ENCODE data around the gene PRR29.
"Not testable (repeated sequence)": the region's sequence is repeated elsewhere in the genome, so short reads cannot be mapped to it uniquely, and the experiment has no call there.

The PRR29 gene

DNA sequence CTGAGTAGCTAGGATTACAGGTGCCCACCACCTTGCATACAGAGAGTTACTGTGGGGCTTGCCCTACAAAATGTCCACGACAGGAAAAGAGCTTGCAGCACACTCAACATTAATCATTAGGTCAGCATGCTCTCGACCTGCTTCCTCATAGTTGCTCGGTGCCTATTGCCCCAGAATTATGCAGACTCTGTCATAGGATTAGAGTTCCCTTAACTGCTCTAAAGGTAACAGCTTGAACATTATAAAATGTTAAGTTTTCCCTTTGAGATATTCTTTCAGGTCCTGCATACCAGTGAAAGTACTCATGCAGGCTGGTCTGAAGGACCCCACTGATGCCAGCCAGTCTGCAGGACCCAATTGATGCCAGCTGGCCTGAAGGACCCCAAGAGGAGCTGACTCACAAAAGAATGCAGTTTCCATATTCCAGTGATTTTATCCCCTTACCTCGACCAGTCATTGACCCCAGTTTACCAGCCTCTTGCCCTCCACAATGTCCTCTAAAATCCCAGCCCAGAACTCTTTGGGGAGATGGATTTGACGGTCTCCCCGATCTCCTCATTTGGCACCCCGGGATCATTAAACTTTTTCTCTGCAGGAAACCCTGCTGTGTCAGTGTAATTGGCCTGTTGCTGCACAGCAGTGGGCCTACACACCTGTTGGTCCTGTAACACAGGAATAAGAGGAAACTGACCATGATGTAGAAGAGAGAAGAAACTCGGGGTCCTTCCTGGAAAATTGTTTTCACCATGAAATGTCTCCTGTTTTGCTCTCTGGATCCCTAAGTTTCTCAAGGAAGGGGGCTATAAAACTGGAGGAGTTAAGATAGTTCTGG, 11.6 kb downstream of the PRR29 start:
- H3K27ac ChIP-seq: no peak overlapping the region
- DNase-seq (ENCODE audit: low read depth, low spot score): no peak
- TF ChIP-seq FOXP2 (optimal IDR thresholded peaks at IDR 0.05; ENCODE audit: control extremely low read depth, extremely low read length, insufficient read depth) (no peak), EZH2 (IDR thresholded peaks at IDR 0.05) (no peak), POLR2AphosphoS5 (IDR thresholded peaks at IDR 0.05; ENCODE audit: borderline replicate concordance, low read depth, low read length) (no peak)
- no peaks in the 10 kb centered on the region for H3K9me3 ChIP-seq (ENCODE audit: low read depth, low read length)
- no peak overlapping the region for H3K9ac ChIP-seq (ENCODE audit: insufficient read length)
- H3K4me3 ChIP-seq: no peak overlapping the region
- no peaks in the 10 kb centered on the region for H3K36me3 ChIP-seq (ENCODE audit: insufficient read depth, low read length)

DNA sequence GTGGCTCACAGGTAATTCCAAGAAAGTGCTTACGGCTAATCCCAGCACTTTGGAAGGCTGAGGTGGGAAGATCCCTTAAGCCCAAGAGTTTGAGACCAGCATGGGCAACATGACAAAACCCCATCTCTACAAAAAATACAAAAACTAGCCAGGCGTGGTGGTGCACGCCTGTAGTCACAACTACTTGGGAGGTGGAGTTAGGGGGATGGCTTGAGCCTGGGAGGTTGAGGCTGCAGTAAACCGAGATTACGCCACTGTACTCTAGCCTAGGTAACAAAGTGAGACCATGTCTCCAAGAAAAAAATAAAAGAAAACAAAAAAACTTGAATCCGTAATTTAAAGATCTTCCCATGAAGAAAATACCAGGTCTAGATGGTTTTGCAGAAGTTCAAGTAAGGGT, 17.3 kb downstream of the PRR29 start:
- TF ChIP-seq EZH2 (IDR thresholded peaks at IDR 0.05) (no peak), FOXP2 (optimal IDR thresholded peaks at IDR 0.05; ENCODE audit: control extremely low read depth, extremely low read length, insufficient read depth) (no peak), POLR2AphosphoS5 (IDR thresholded peaks at IDR 0.05; ENCODE audit: borderline replicate concordance, low read depth, low read length) (no peak)
- no peak for DNase-seq (ENCODE audit: low read depth, low spot score)
- no peaks in the 10 kb centered on the region for H3K36me3 ChIP-seq (ENCODE audit: insufficient read depth, low read length)
- no peak overlapping the region for H3K4me3 ChIP-seq
- no peaks in the 10 kb centered on the region for H3K9me3 ChIP-seq (ENCODE audit: low read depth, low read length)
- H3K9ac ChIP-seq (ENCODE audit: insufficient read length): no peak overlapping the region
- no peak overlapping the region for H3K27ac ChIP-seq

GRCh38 chr17:64016231-64016784, 18.2 kb downstream of the PRR29 start:
- H3K36me3 ChIP-seq (ENCODE audit: insufficient read depth, low read length): no peaks in the 10 kb centered on the region
- H3K9ac ChIP-seq (ENCODE audit: insufficient read length): no peak overlapping the region
- TF ChIP-seq POLR2AphosphoS5 (IDR thresholded peaks at IDR 0.05; ENCODE audit: borderline replicate concordance, low read depth, low read length) (no peak), EZH2 (IDR thresholded peaks at IDR 0.05) (no peak), FOXP2 (optimal IDR thresholded peaks at IDR 0.05; ENCODE audit: control extremely low read depth, extremely low read length, insufficient read depth) (no peak)
- H3K27ac ChIP-seq: no peak overlapping the region
- no peak for DNase-seq (ENCODE audit: low read depth, low spot score)
- no peaks in the 10 kb centered on the region for H3K9me3 ChIP-seq (ENCODE audit: low read depth, low read length)
- peak overlapping the region; percentile 9; the same call in 1 of the 2 replicates for H3K4me3 ChIP-seq

GRCh38 chr17:64016974-64017373, 18.8 kb downstream of the PRR29 start:
- Histone ChIP-seq H3K9me3 (ENCODE audit: low read depth, low read length) (no peaks in the 10 kb centered on the region), H3K27ac (no peak overlapping the region), H3K9ac (ENCODE audit: insufficient read length) (no peak overlapping the region), H3K36me3 (ENCODE audit: insufficient read depth, low read length) (no peaks in the 10 kb centered on the region), H3K4me3 (no peak overlapping the region)
- TF ChIP-seq EZH2 (IDR thresholded peaks at IDR 0.05): no peak
- no peak for TF ChIP-seq POLR2AphosphoS5 (IDR thresholded peaks at IDR 0.05; ENCODE audit: borderline replicate concordance, low read depth, low read length)
- no peak for DNase-seq (ENCODE audit: low read depth, low spot score)

GRCh38 chr17:64017381-64017980, 19.3 kb downstream of the PRR29 start:
- TF ChIP-seq EZH2 (IDR thresholded peaks at IDR 0.05) (no peak), FOXP2 (optimal IDR thresholded peaks at IDR 0.05; ENCODE audit: control extremely low read depth, extremely low read length, insufficient read depth) (no peak), POLR2AphosphoS5 (IDR thresholded peaks at IDR 0.05; ENCODE audit: borderline replicate concordance, low read depth, low read length) (no peak)
- no peak overlapping the region for H3K4me3 ChIP-seq
- DNase-seq (ENCODE audit: low read depth, low spot score): no peak
- no peak overlapping the region for H3K27ac ChIP-seq
- H3K9ac ChIP-seq (ENCODE audit: insufficient read length): no peak overlapping the region
- H3K36me3 ChIP-seq (ENCODE audit: insufficient read depth, low read length): no peaks in the 10 kb centered on the region
- no peaks in the 10 kb centered on the region for H3K9me3 ChIP-seq (ENCODE audit: low read depth, low read length)

DNA sequence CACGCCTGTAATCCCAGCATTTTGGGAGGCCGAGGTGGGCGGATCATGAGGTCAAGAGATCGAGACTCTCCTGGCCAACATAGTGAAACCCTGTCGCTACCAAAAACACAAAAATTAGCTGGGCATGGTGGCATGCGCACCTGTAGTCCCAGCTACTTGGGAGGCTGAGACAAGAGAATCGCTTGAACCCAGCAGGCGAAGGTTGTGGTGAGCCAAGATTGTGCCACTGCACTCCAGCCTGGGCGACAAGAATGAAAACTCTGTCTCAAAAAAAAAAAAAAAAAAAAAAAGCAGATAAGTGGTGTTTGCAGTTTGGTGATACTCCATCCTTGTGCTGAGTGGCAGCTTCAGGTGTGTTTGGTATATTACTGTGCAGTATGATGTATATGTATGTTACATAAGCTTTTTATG, 21.4 kb downstream of the PRR29 start:
- H3K9ac ChIP-seq (ENCODE audit: insufficient read length); H3K27ac ChIP-seq: not testable (repeated sequence)

GRCh38 chr17:64020056-64020766, 22.1 kb downstream of the PRR29 start, which contains the start of gene ICAM2:
Gene ICAM2 (minus strand): TSS chr17:64020633. CDS start chr17:64006691, 13,942 bp downstream.
- TF ChIP-seq FOXP2 (optimal IDR thresholded peaks at IDR 0.05; ENCODE audit: control extremely low read depth, extremely low read length, insufficient read depth): no peak
- no peak for TF ChIP-seq EZH2 (IDR thresholded peaks at IDR 0.05)
- TF ChIP-seq POLR2AphosphoS5 (IDR thresholded peaks at IDR 0.05; ENCODE audit: borderline replicate concordance, low read depth, low read length): no peak
- H3K9me3 ChIP-seq (ENCODE audit: low read depth, low read length): no peaks in the 10 kb centered on the region
- DNase-seq (ENCODE audit: low read depth, low spot score): no peak
- H3K9ac ChIP-seq (ENCODE audit: insufficient read length): no peak within 1 kb of the TSS
- no peak within 1 kb of the TSS for H3K27ac ChIP-seq
- no peaks in the 10 kb centered on the region for H3K36me3 ChIP-seq (ENCODE audit: insufficient read depth, low read length)
- H3K4me3 ChIP-seq: no peak within 1 kb of the TSS

More for the DNA sequence above, 21.4 kb downstream of the PRR29 start:
- H3K9me3 ChIP-seq (ENCODE audit: low read depth, low read length); DNase-seq (ENCODE audit: low read depth, low spot score); H3K4me3 ChIP-seq; H3K36me3 ChIP-seq (ENCODE audit: insufficient read depth, low read length): not testable (repeated sequence)

DNA sequence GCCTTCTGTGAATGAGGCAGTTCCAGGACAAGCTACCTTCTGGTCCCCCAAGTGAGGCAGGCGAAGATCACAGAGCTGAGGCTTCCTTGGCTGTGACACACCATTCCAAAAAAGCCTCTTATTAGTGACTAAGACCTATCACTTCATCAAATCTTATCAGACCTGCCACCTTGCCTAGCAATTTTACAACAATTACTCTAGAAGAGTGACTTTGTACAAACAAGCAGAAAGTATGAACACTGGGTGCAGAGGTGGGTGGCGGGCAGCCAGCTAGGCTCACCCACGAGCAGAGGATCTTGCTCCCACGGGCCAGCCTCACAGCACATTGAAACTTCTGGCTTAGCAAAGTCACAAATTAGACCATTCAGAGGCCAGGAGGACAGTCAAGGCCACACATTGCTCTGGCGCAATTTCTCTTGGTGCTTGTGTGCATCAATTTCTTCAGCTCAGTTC, 24.5 kb downstream of the PRR29 start:
- Histone ChIP-seq H3K9me3 (ENCODE audit: low read depth, low read length) (no peaks in the 10 kb centered on the region), H3K36me3 (ENCODE audit: insufficient read depth, low read length) (no peaks in the 10 kb centered on the region), H3K27ac (no peak overlapping the region), H3K9ac (ENCODE audit: insufficient read length) (no peak overlapping the region), H3K4me3 (no peak overlapping the region)
- no peak for DNase-seq (ENCODE audit: low read depth, low spot score)
- no peak for TF ChIP-seq FOXP2 (optimal IDR thresholded peaks at IDR 0.05; ENCODE audit: control extremely low read depth, extremely low read length, insufficient read depth)
- TF ChIP-seq POLR2AphosphoS5 (IDR thresholded peaks at IDR 0.05; ENCODE audit: borderline replicate concordance, low read depth, low read length): no peak
- no peak for TF ChIP-seq EZH2 (IDR thresholded peaks at IDR 0.05)

Data from SK-N-MC (cell line).